Skeletal muscle satellite cell (primary cell): ENCODE results near the gene TOX2.

Experiments used
- H3K27me3 ChIP-seq: 2 replicates; pipeline ENCODE4 v1.7.0; 2013; ENCODE audit warnings: low read length; ENCODE audit not compliant: control insufficient read depth, insufficient read depth
- H3K36me3 ChIP-seq: 2 replicates; pipeline ENCODE4 v1.7.0; 2013; ENCODE audit warnings: mild to moderate bottlenecking, control low read depth, low read length; ENCODE audit not compliant: insufficient read depth
- H3K4me1 ChIP-seq: 2 replicates; pipeline ENCODE4 v1.7.0; 2013; ENCODE audit warnings: low read length; ENCODE audit not compliant: control insufficient read depth, insufficient read depth
- H3K4me2 ChIP-seq: 2 replicates; pipeline ENCODE4 v1.7.0; 2013; ENCODE audit warnings: mild to moderate bottlenecking, low read length
- H3K4me3 ChIP-seq: 2 replicates; pipeline ENCODE4 v1.7.0; 2013; ENCODE audit warnings: low read length
- H3K9ac ChIP-seq: 2 replicates; pipeline ENCODE4 v1.7.0; 2013; ENCODE audit warnings: mild to moderate bottlenecking, low read depth, low read length, moderate library complexity
- H3K9me3 ChIP-seq: replicated peaks from 2 replicates; pipeline ENCODE4 v1.7.0; 2013; ENCODE audit warnings: mild to moderate bottlenecking, control low read depth, low read length

TOX2 gene

DNA sequence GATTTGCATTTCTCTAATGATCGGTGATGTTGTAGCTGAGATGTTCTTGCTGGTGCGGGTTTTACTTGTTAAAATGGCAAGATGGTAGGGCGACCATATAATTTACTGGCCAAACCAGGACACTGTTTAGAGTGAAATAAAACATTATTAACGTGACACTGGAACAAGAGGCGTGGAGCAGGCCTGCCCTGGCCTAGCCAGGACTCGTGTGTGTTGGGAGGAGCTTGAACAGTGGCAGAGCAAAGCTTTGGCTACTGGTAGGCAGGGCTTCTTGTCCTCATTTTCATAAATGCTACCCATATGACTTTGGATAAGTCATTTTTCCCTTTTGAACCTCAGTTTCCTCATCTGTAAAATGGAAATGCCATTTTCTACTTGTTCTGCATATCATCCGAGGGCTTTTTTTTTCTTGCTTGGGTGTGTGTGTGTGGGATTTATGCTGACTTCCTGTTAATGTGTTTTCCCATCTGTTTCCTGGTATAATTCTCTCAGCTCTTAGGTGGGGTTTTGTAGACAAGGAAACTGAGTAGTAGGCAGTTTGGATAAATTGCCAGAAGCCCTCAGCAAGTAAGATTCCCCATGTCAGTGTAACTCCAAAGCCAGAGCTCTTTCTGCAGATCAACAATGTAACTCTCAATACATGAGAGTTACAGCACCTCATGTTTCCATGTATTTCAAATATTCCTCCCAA is 81.7 kb downstream of the TOX2 start:
- Histone ChIP-seq H3K4me2 (no peak overlapping the region), H3K27me3 (peaks cover 26% of the 10 kb centered on the region), H3K9me3 (no peaks in the 10 kb centered on the region), H3K4me1 (no peaks in the 10 kb centered on the region), H3K4me3 (no peak overlapping the region), H3K36me3 (no peaks in the 10 kb centered on the region), H3K9ac (no peak overlapping the region)

- Histone ChIP-seq H3K4me3 (no peak overlapping the region), H3K4me2 (no peak overlapping the region), H3K36me3 (no peaks in the 10 kb centered on the region), H3K4me1 (no peaks in the 10 kb centered on the region), H3K9me3 (no peaks in the 10 kb centered on the region), H3K27me3 (peaks cover 38% of the 10 kb centered on the region), H3K9ac (no peak overlapping the region)
Observed at GRCh38 chr20:43999848-44000247, 85.2 kb downstream of the TOX2 start.

- no peaks in the 10 kb centered on the region for H3K9me3 ChIP-seq
- H3K9ac ChIP-seq: no peak overlapping the region
- no peaks in the 10 kb centered on the region for H3K4me1 ChIP-seq
- no peaks in the 10 kb centered on the region for H3K36me3 ChIP-seq
- H3K4me3 ChIP-seq: no peak overlapping the region
- H3K4me2 ChIP-seq: no peak overlapping the region
- peaks cover 43% of the 10 kb centered on the region for H3K27me3 ChIP-seq
Observed at GRCh38 chr20:44001667-44002596, 87.3 kb downstream of the TOX2 start.

DNA sequence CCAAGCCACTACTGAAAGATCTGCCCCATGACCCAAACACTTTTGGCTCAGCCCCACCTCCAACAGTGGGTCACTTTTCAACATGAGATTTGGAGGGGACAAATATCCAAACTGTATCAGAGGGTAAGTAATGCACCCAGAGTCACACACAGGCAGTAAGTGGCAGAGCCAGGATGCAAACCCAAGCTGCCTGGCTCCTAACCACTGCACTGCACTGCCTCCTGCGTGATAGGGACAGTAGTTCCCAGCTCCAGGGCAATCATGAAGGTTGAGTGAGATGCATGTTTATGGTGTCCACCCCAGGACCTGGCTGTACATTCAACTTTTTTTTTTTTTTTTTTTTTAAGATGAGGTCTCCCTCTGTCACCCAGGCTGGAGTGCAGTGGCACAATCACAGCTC is 88.2 kb downstream of the TOX2 start:
- no peaks in the 10 kb centered on the region for H3K9me3 ChIP-seq
- no peak overlapping the region for H3K9ac ChIP-seq
- H3K4me3 ChIP-seq: no peak overlapping the region
- H3K27me3 ChIP-seq: peaks cover 38% of the 10 kb centered on the region
- H3K4me2 ChIP-seq: no peak overlapping the region
- H3K36me3 ChIP-seq: no peaks in the 10 kb centered on the region
- no peaks in the 10 kb centered on the region for H3K4me1 ChIP-seq

GRCh38 chr20:44003609-44004008 is 89.0 kb downstream of the TOX2 start:
- Histone ChIP-seq H3K4me3 (no peak overlapping the region), H3K27me3 (peaks cover 39% of the 10 kb centered on the region), H3K36me3 (no peaks in the 10 kb centered on the region)

DNA sequence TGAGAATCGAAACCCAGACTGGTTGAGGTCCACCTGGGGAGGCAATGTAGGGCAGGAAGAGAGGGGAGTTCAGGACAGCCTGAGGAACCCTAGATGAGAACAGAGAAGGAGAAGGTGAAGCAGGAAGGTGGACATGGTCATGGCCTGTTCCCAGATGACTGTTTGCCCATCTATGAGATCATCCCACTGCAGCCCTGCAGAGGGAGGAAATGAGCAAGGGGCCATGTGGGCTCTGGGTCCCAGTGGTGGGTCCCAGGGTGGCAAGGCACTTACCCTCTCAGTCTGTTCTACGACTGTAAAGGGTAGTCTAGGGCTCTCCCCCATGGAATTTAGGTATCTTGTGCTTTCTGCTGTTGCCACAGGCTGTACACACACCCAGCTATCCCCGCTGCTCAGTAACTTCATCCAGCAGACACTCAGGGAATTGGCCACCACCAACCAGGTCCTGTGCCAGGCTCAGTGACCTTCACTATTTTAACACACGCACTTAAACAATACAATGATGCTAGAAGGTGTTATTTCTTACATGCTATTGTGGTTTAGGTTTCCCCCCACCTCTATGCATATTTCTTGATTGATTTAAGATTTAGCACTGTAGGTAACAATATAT is 89.8 kb downstream of the TOX2 start:
- Histone ChIP-seq H3K4me3 (no peak overlapping the region), H3K4me2 (no peak overlapping the region), H3K9ac (no peak overlapping the region), H3K27me3 (peaks cover 46% of the 10 kb centered on the region), H3K36me3 (no peaks in the 10 kb centered on the region), H3K9me3 (no peaks in the 10 kb centered on the region), H3K4me1 (no peaks in the 10 kb centered on the region)

More at GRCh38 chr20:44003609-44004008, 89.0 kb downstream of the TOX2 start:
- Histone ChIP-seq H3K9ac (no peak overlapping the region), H3K4me2 (no peak overlapping the region), H3K4me1 (no peaks in the 10 kb centered on the region), H3K9me3 (no peaks in the 10 kb centered on the region)

DNA sequence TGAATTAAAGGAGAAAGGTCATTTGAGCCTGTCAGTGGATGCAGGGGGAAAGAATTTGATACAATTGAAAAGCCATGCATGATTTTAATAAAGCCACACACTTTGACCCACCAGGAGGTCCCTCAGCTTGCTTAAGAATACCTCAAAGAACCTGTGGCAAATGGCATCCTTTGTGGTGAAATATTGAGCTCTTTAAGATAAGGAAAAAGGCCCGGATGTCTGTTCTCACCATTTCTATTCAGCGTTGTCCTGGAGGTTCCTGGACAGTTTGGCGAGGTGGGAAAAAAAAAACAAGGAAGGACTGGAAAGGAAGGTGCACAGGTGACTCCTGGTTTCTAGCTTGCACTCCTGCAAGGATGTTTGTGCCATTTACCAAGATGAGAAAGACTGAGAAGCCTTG is 91.0 kb downstream of the TOX2 start:
- no peak overlapping the region for H3K4me2 ChIP-seq
- H3K9ac ChIP-seq: no peak overlapping the region

GRCh38 chr20:44006126-44006525 is 91.5 kb downstream of the TOX2 start:
- Histone ChIP-seq H3K4me1 (no peaks in the 10 kb centered on the region), H3K9me3 (no peaks in the 10 kb centered on the region), H3K36me3 (no peaks in the 10 kb centered on the region), H3K9ac (no peak overlapping the region), H3K4me2 (no peak overlapping the region), H3K4me3 (no peak overlapping the region), H3K27me3 (peaks cover 59% of the 10 kb centered on the region)

More for the DNA sequence above, 91.0 kb downstream of the TOX2 start:
- peaks cover 55% of the 10 kb centered on the region for H3K27me3 ChIP-seq
- H3K4me1 ChIP-seq: no peaks in the 10 kb centered on the region
- no peaks in the 10 kb centered on the region for H3K9me3 ChIP-seq
- H3K4me3 ChIP-seq: no peak overlapping the region
- H3K36me3 ChIP-seq: no peaks in the 10 kb centered on the region

DNA sequence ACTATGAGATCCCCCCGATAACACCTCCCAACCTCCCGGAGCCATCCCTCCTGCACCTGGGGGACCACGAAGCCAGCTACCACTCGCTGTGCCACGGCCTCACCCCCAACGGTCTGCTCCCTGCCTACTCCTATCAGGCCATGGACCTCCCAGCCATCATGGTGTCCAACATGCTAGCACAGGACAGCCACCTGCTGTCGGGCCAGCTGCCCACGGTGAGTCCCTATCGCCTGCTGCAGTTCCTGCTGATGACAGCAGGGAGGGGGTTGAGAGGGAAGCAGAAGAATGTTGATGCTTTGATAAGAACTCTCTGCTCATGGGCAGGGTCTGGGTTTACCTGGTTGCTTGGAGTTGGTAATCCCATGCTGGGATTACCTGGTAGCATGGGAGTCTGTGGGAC is 91.9 kb downstream of the TOX2 start:
- H3K9me3 ChIP-seq: no peaks in the 10 kb centered on the region
- no peak overlapping the region for H3K9ac ChIP-seq
- no peaks in the 10 kb centered on the region for H3K4me1 ChIP-seq
- no peak overlapping the region for H3K4me2 ChIP-seq
- H3K27me3 ChIP-seq: peaks cover 62% of the 10 kb centered on the region
- H3K4me3 ChIP-seq: no peak overlapping the region
- H3K36me3 ChIP-seq: no peaks in the 10 kb centered on the region

GRCh38 chr20:44008806-44009678 is 94.4 kb downstream of the TOX2 start:
- Histone ChIP-seq H3K9ac (no peak overlapping the region), H3K27me3 (peaks cover 54% of the 10 kb centered on the region), H3K4me1 (no peaks in the 10 kb centered on the region), H3K4me2 (no peak overlapping the region), H3K36me3 (no peaks in the 10 kb centered on the region), H3K9me3 (no peaks in the 10 kb centered on the region), H3K4me3 (no peak overlapping the region)

- Histone ChIP-seq H3K4me1 (no peaks in the 10 kb centered on the region), H3K36me3 (no peaks in the 10 kb centered on the region), H3K4me2 (no peak overlapping the region), H3K9me3 (no peaks in the 10 kb centered on the region), H3K4me3 (no peak overlapping the region), H3K9ac (no peak overlapping the region), H3K27me3 (peaks cover 54% of the 10 kb centered on the region)
Observed at GRCh38 chr20:44009679-44009992, 95.0 kb downstream of the TOX2 start.
